H9 (cell line): ENCODE data around the gene SLC26A9. TPM values are rescaled to one million over a fixed set of nuclear protein-coding genes. Genes with fewer than 3 reads are reported as not detected.

ENCODE experiments used
- DNase-seq: peaks from one replicate; pipeline ENCODE4 v3.0.0-alpha.2; 2017
- H2AFZ ChIP-seq: one replicate; pipeline ENCODE4 v1.6.1; 2013; ENCODE audit warnings: mild to moderate bottlenecking, low read length, control low read depth, moderate library complexity
- H2AK5ac ChIP-seq: 2 replicates; pipeline ENCODE4 v1.6.1; 2013; ENCODE audit warnings: low read length, control low read depth, mixed read lengths; ENCODE audit not compliant: insufficient read length
- H2BK120ac ChIP-seq: one replicate; pipeline ENCODE4 v1.6.1; 2013; ENCODE audit warnings: low read depth, mild to moderate bottlenecking, low read length, control low read depth, inconsistent platforms; ENCODE audit not compliant: poor library complexity, severe bottlenecking
- H2BK12ac ChIP-seq: 2 replicates; pipeline ENCODE4 v1.6.1; 2013; ENCODE audit warnings: low read length, control low read depth, mixed read lengths, low read depth; ENCODE audit not compliant: insufficient read length
- H2BK15ac ChIP-seq: 2 replicates; pipeline ENCODE4 v1.6.1; 2013; ENCODE audit warnings: low read depth, low read length, control low read depth
- H2BK20ac ChIP-seq: one replicate; pipeline ENCODE4 v1.6.1; 2013; ENCODE audit warnings: low read depth, mild to moderate bottlenecking, low read length, control low read depth, inconsistent platforms; ENCODE audit not compliant: poor library complexity, severe bottlenecking
- H2BK5ac ChIP-seq: 2 replicates; pipeline ENCODE4 v1.6.1; 2013; ENCODE audit warnings: low read length, control low read depth, mixed read lengths; ENCODE audit not compliant: insufficient read length
- H3K14ac ChIP-seq: 2 replicates; pipeline ENCODE4 v1.6.1; 2013; ENCODE audit warnings: low read length, control low read depth; ENCODE audit not compliant: insufficient read depth
- H3K18ac ChIP-seq: 2 replicates; pipeline ENCODE4 v1.6.1; 2013; ENCODE audit warnings: low read depth, mild to moderate bottlenecking, mixed read lengths, low read length, control low read depth; ENCODE audit not compliant: insufficient read length
- H3K23ac ChIP-seq: 2 replicates; pipeline ENCODE4 v1.6.1; 2013; ENCODE audit warnings: low read length, control low read depth, mixed read lengths, low read depth; ENCODE audit not compliant: insufficient read length
- H3K23me2 ChIP-seq: 2 replicates; pipeline ENCODE4 v1.6.1; 2013; ENCODE audit warnings: low read depth, mild to moderate bottlenecking, mixed read lengths, low read length, control low read depth; ENCODE audit not compliant: insufficient read length, poor library complexity, severe bottlenecking
- H3K27ac ChIP-seq: 2 replicates; pipeline ENCODE4 v1.5.1; 2013; ENCODE audit warnings: low read length, control low read depth, mixed read lengths, low read depth; ENCODE audit not compliant: insufficient read length
- H3K27me3 ChIP-seq: 2 replicates; pipeline ENCODE4 v1.6.1; 2013; ENCODE audit warnings: low read length, control low read depth, inconsistent platforms; ENCODE audit not compliant: insufficient read depth
- H3K4ac ChIP-seq: 2 replicates; pipeline ENCODE4 v1.6.1; 2013; ENCODE audit warnings: low read depth, mild to moderate bottlenecking, control low read depth, inconsistent platforms, low read length, moderate library complexity
- H3K4me1 ChIP-seq: 2 replicates; pipeline ENCODE4 v1.6.1; 2013; ENCODE audit warnings: low read length, control low read depth, inconsistent platforms; ENCODE audit not compliant: insufficient read depth
- H3K4me2 ChIP-seq: 2 replicates; pipeline ENCODE4 v1.6.1; 2013; ENCODE audit warnings: low read length, control low read depth, mixed read lengths; ENCODE audit not compliant: insufficient read length, insufficient read depth
- H3K56ac ChIP-seq: 2 replicates; pipeline ENCODE4 v1.6.1; 2013; ENCODE audit warnings: low read depth, mild to moderate bottlenecking, mixed read lengths, low read length, control low read depth; ENCODE audit not compliant: insufficient read length
- H3K79me1 ChIP-seq: 2 replicates; pipeline ENCODE4 v1.6.1; 2013; ENCODE audit warnings: low read depth, mild to moderate bottlenecking, moderate library complexity, low read length, control low read depth, inconsistent platforms; ENCODE audit not compliant: insufficient read depth, poor library complexity, severe bottlenecking
- H3K79me2 ChIP-seq: 2 replicates; pipeline ENCODE4 v1.6.1; 2013; ENCODE audit warnings: low read length, control low read depth, inconsistent platforms; ENCODE audit not compliant: insufficient read depth
- H3K9ac ChIP-seq: 2 replicates; pipeline ENCODE4 v1.6.1; 2013; ENCODE audit warnings: low read length, control low read depth, mixed read lengths; ENCODE audit not compliant: insufficient read length; ENCODE audit errors: extremely low read depth
- H3K9me3 ChIP-seq: one replicate; pipeline ENCODE4 v1.6.1; 2013; ENCODE audit warnings: low read depth, low read length, inconsistent platforms; ENCODE audit not compliant: control insufficient read depth
- H3T11ph ChIP-seq: one replicate; pipeline ENCODE4 v1.6.1; 2013; ENCODE audit warnings: mild to moderate bottlenecking, low read length, control low read depth, inconsistent platforms
- H4K20me1 ChIP-seq: one replicate; pipeline ENCODE4 v1.6.1; 2013; ENCODE audit not compliant: control insufficient read depth, insufficient read length, insufficient read depth
- H4K5ac ChIP-seq: 2 replicates; pipeline ENCODE4 v1.6.1; 2013; ENCODE audit warnings: low read depth, mild to moderate bottlenecking, mixed read lengths, low read length, control low read depth; ENCODE audit not compliant: insufficient read length
- H4K8ac ChIP-seq: replicated peaks from 2 replicates; pipeline ENCODE4 v1.6.1; 2013; ENCODE audit warnings: low read length, control low read depth, mixed read lengths, low read depth; ENCODE audit not compliant: insufficient read length
- H4K91ac ChIP-seq: 2 replicates; pipeline ENCODE4 v1.6.1; 2013; ENCODE audit warnings: low read depth, mild to moderate bottlenecking, moderate library complexity, mixed read lengths, low read length, control low read depth; ENCODE audit not compliant: insufficient read length
- H3K27ac Mint-ChIP-seq, 3 experiments: 2 replicates in 2 of 3; 3 replicates in 1 of 3; pipeline ENCODE4 v1.8.0; 2020 to 2021; ENCODE audit warnings: mixed read lengths in 3 of 3, mild to moderate bottlenecking in 1 of 3, moderate library complexity in 1 of 3
- H3K27me3 Mint-ChIP-seq: 2 replicates; pipeline ENCODE4 v1.8.0; 2021; ENCODE audit warnings: low read depth, mild to moderate bottlenecking, moderate library complexity, mixed read lengths
- H3K36me3 Mint-ChIP-seq, 3 experiments: 2 replicates in 2 of 3; 3 replicates in 1 of 3; pipeline ENCODE4 v1.8.0; 2020 to 2021; ENCODE audit warnings: low read depth in 3 of 3, mixed read lengths in 3 of 3; ENCODE audit not compliant: insufficient read depth in 1 of 3
- H3K4me1 Mint-ChIP-seq, 2 experiments: 2 replicates each; pipeline ENCODE4 v1.8.0; 2020; ENCODE audit warnings: mixed read lengths in 2 of 2
- H3K4me3 Mint-ChIP-seq, 2 experiments: 2 replicates in 1 of 2; 3 replicates in 1 of 2; pipeline ENCODE4 v1.8.0; 2020 to 2021; ENCODE audit warnings: mild to moderate bottlenecking in 2 of 2, mixed read lengths in 2 of 2, moderate library complexity in 1 of 2
- H3K9me3 Mint-ChIP-seq, 2 experiments: 2 replicates in 1 of 2; 3 replicates in 1 of 2; pipeline ENCODE4 v1.8.0; 2020; ENCODE audit warnings: mild to moderate bottlenecking in 2 of 2, mixed read lengths in 2 of 2, moderate library complexity in 1 of 2
- WGBS: extraction: QIAGEN DNeasy Blood & Tissue Kit; methylation state at CpG from one replicate; pipeline ENCODE4 v1.1.7; 2013; ENCODE audit warnings: missing lambda C conversion rate, low lambda C conversion rate, mixed read lengths; ENCODE audit not compliant: insufficient read length; ENCODE audit errors: extremely low coverage; 5-methylcytosine and 5-hydroxymethylcytosine counted together
- total RNA-seq: library from RNA; stranded (reverse); gene quantifications from 2 replicates; pipeline ENCODE4 v1.2.1, GENCODE V29; 2021
- TF ChIP-seq, protein P1 (sequence below): fragments of 200-600 bp; sonication (generic); conservative IDR thresholded peaks from 3 replicates; pipeline ENCODE4 v1.8.0; 2021; ENCODE audit warnings: antibody characterized with exemption, mild to moderate bottlenecking

SLC26A9 gene
- total RNA-seq, 1 experiment from 2014 or later = not detected

GRCh38 chr1:205986861-205987260 lies 43.6 kb upstream of the SLC26A9 start:
- Histone ChIP-seq H3K4ac (no peak overlapping the region), H4K8ac (no peak overlapping the region), H3K18ac (no peak overlapping the region), H4K20me1 (no peaks in the 10 kb centered on the region), H2BK20ac (no peak overlapping the region), H3K79me2 (no peaks in the 10 kb centered on the region), H2BK12ac (no peak overlapping the region), H2BK120ac (no peak overlapping the region), H3K4me2 (no peak overlapping the region), H4K91ac (no peak overlapping the region), H2AFZ (no peak overlapping the region), H3K23me2 (no peaks in the 10 kb centered on the region), H3K9ac (no peak overlapping the region), H2BK15ac (no peak overlapping the region), H3K79me1 (no peaks in the 10 kb centered on the region), H3T11ph (no peak overlapping the region), H2AK5ac (no peak overlapping the region), H2BK5ac (no peak overlapping the region), H4K5ac (no peak overlapping the region), H3K4me1 (no peaks in the 10 kb centered on the region), H3K14ac (no peak overlapping the region), H3K56ac (no peak overlapping the region), H3K27ac (no peak overlapping the region), H3K27me3 (no peaks in the 10 kb centered on the region), H3K9me3 (no peaks in the 10 kb centered on the region), H3K23ac (no peak overlapping the region)
- Mint-ChIP-seq H3K27me3 (peaks cover 18% of the 10 kb centered on the region), H3K36me3 (no peaks in the 10 kb centered on the region), H3K4me1 (peaks cover 6 to 16% of the 10 kb centered on the region in 2 experiments; a peak in 3 of 4 replicates), H3K4me3 (no peak overlapping the region), H3K9me3 (no peaks in the 10 kb centered on the region), H3K27ac (no peak overlapping the region)
- TF ChIP-seq, protein P1, sequence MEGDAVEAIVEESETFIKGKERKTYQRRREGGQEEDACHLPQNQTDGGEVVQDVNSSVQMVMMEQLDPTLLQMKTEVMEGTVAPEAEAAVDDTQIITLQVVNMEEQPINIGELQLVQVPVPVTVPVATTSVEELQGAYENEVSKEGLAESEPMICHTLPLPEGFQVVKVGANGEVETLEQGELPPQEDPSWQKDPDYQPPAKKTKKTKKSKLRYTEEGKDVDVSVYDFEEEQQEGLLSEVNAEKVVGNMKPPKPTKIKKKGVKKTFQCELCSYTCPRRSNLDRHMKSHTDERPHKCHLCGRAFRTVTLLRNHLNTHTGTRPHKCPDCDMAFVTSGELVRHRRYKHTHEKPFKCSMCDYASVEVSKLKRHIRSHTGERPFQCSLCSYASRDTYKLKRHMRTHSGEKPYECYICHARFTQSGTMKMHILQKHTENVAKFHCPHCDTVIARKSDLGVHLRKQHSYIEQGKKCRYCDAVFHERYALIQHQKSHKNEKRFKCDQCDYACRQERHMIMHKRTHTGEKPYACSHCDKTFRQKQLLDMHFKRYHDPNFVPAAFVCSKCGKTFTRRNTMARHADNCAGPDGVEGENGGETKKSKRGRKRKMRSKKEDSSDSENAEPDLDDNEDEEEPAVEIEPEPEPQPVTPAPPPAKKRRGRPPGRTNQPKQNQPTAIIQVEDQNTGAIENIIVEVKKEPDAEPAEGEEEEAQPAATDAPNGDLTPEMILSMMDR = no peak
- no CpG with 5 or more reads among the region's 2 CpGs for WGBS
- DNase-seq = no peak
